ENCODE results near the gene BTNL3.

The BTNL3 gene

DNA sequence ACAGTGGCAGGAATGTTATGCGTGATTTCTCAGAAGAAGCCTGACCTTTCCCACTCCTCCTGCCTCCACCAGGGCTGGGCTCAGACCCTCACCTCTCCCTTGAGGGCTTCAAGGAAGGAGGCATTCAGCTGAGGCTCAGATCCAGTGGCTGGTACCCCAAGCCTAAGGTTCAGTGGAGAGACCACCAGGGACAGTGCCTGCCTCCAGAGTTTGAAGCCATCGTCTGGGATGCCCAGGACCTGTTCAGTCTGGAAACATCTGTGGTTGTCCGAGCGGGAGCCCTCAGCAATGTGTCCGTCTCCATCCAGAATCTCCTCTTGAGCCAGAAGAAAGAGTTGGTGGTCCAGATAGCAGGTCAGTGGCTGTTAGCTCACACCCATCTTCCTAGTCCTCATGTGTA, 61.4 kb downstream of the BTNL3 start:
- DNase-seq: no peak

DNA sequence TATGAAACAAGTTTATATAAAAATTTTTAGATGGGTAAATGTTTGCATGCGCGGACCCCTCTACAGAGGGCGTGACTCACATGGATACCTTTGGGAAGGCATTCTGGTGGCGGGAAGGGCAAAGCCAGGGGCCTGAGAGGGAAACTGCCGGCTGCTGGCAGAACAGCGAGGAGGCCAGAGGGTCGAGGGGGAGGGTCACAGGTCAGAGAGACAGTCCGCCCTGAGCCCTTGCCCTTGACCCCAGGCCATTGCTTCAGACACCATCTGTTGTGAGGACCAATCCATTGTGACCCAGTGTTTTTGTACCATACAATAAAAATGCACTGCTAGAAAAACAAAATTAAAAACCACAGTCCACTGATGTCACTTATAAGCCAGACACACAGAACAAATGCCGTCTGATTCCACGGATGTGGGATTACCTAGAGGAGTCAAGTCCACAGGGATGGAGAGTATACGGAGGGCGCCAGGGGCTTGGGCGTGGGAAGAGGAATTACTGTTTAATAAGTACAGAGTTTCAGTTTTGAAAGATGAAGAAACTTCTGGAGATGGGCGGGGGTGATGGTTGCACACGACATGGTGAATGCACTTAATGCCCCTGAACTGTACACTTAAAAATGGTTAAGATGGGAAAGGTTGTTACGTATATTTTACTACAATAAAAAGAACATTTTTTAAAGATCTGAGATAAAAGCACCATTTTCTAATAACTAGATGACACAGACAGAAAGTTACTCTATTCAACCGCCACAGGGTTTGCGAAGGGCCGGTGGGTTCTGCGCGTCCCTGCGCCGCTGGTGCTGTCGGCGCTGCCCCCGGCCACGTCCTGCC, 63.4 kb downstream of the BTNL3 start:
- no peak for DNase-seq

DNA sequence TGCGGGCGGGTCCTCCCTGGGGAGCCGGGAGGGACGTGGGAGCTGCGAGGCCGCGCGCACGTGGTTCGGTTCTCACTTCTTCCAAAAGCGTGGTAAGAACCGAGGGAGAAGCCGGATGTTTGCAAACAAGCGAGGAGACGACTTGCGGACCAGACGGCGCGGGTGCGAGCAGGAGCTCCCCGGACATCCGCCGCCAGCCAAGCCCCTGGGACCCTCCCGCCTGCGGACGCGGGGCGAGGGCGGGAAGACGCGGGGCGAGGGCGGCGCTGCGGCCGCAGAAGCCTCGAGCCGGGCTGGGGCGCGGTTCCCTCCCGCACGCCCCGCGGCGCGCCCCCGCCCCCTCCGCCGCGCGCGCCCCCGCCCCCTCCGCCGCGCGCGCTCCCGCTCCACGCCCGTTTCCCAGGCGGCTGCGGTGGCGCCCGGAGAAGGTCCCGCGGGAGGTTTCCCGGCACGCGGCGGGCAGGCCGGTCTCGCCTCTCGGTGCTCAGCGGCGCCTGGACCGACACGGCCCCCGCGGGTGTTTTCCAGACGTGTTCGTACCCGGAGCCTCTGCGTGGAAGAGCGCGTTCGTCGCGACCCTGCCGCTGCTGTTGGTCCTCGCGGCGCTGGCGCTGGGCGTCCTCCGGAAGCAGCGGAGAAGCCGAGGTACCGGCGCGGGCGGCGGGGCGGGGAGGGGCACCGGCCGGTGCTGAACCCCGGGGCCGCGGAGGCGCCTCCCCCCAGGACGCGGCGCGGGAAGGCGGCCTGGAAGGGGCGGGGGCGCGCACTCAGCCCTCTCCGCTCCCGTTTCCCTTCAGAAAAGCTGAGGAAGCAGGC, 64.2 kb downstream of the BTNL3 start:
- peak; percentile 11 for DNase-seq

GRCh38 chr5:181053488-181054121, 65.0 kb downstream of the BTNL3 start:
- peak; percentile 2 for DNase-seq

DNA sequence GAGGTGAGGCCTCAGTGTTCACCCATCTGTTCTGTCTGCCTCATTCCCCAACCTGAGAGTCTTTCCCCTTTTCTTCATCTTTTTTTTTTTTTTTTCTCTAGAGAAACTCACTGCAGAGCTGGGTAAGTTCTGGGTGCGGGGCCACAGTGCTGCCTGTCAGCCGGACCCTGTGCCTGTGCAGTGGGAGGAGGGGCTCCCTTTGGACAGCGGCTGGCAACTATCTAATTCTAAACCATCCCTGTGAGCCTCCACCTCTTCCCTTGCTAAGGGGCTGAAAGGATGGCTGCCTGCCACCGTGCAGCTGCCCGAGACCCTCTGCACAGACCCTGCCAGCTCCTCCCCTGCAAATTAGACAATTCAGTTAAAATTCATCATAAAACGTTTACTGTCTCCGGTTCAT, 65.5 kb downstream of the BTNL3 start:
- no peak for DNase-seq

GRCh38 chr5:181054871-181055459, 66.3 kb downstream of the BTNL3 start:
- DNase-seq: no peak

All from stimulated activated CD4-positive, alpha-beta T cell treated with anti-CD3 and anti-CD28 coated beads, Interleukin-12 subunit alpha, Interleukin-12 subunit beta, amount 100 ng/mL, for 4 hours (primary cell).